Activated CD8-positive, alpha-beta memory T cell treated with anti-CD3 and anti-CD28 coated beads for 4 hours (primary cell): ENCODE measurements around the gene ABHD17B.

Experiments used
- DNase-seq, 2 donors: peaks; one replicate each; pipeline ENCODE4 v3.0.0-alpha.2; 2020; ENCODE audit warnings: low read depth in 2 of 2

The ABHD17B gene

DNA sequence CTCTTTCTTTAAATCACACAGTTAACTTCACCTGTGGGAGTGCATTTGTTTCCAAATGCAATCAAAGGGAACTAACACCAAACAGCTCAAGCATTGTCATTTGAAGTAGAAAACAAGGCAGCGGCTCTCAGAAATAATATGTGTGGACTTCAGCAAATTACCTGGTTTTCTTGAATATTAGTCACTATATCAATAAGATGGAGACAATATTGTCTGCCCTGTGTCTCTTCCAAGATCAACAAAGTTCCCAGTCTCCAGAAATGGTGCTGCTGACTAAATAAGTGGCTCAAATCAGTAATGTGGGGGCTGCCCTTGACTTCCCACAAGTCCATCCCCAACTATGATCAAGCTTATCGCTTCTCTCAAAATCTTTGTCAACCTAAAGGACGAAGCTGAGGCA is 89.6 kb downstream of the ABHD17B start:
- no peak for DNase-seq

DNA sequence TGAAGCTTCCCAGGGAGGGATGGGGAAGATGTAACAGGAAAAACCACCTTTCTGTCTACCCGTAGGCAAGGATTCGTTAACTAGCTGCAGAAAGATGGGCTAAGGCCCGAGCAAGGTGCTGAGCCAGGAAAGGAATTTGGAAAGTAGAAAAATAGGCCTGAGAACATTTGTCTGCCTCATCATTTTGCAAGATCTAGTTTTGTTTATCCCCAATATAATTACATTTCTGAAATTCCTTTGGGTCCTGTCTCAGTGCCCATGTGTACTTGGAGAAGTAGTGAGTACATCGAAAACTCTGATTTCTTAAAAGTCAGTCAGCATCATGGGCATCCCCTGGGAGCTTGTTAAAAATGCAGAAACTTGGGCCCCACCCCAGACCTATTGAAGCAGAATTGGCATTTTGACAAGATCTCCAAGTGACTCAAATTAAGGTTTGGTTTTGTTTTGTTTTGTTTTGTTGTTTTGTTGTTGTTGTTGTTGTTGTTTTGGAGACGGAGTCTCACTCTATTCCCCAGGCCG is 90.5 kb downstream of the ABHD17B start:
- no peak for DNase-seq

DNA sequence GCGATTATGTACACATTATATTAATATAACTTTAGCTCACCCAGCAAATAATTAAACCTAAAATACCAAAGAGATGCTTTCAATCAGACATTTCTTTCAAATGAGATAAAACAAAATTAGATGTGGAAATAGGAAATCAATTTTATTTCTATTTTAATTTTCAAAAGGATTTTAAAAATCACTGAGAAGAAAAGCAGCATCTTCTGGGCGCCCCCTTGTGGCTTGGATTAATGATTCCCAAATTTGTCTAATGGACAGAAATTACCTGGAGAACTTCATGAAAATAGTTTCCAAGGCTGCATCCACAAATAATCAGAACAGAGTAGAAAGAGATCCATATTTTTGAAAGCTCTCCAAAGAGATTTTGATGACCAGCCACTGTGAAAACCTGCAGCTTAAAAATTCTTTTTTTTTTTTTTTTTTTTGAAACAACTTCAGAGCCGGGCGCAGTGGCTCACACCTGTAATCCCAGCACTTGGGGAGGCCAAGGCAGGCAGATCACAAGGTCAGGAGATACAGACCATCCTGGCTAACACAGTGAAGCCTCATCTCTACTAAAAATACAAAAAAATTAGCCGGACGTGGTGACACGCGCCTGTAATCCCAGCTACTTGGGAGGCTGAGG is 91.8 kb downstream of the ABHD17B start:
- DNase-seq: peak; percentile 15 to 16

- no peak for DNase-seq
Measured at GRCh38 chr9:71816916-71817451, 94.0 kb downstream of the ABHD17B start.
